H1 (cell line): ENCODE measurements around the gene SLC47A2. TPM values are rescaled to one million over a fixed set of nuclear protein-coding genes. Genes with fewer than 3 reads are reported as not detected.

Experiments used
- CTCF ChIA-PET: fragments of 300-600 bp; sonication (Branson Sonifier 250); formaldehyde crosslinking; loops from one replicate; lab custom pipeline; 2021; ENCODE audit not compliant: partially characterized antibody; lab: Charles Lee
- POLR2A ChIA-PET: fragments of 300-600 bp; sonication (Branson Sonifier 250); formaldehyde crosslinking; loops from one replicate; lab custom pipeline; 2021; ENCODE audit warnings: inconsistent platforms; ENCODE audit not compliant: partially characterized antibody; lab: Charles Lee
- DNase-seq, 2 experiments: peaks; one replicate each; pipeline versions ENCODE4 v3.0.0 to v3.0.0-alpha.2; 2010 to 2022; ENCODE audit warnings: low spot score in 2 of 2, low read depth in 1 of 2, mixed read lengths in 1 of 2
- FAIRE-seq: peaks from 2 replicates; lab custom pipeline; 2011; peaks lifted over from hg19 to GRCh38; lab: Jason Lieb, UNC
- H2AFZ ChIP-seq: 2 replicates; pipeline ENCODE4 v1.8.1; 2012; ENCODE audit warnings: low read length, inconsistent platforms
- H2AK5ac ChIP-seq: 2 replicates; pipeline ENCODE4 v1.6.1; 2013; ENCODE audit warnings: low read depth, low read length
- H2BK120ac ChIP-seq: replicated peaks from 2 replicates; pipeline ENCODE3; 2013; ENCODE audit warnings: low read depth, low read length, inconsistent platforms
- H2BK12ac ChIP-seq: 2 replicates; pipeline ENCODE4 v1.6.1; 2013; ENCODE audit warnings: low read depth, low read length
- H2BK15ac ChIP-seq: 2 replicates; pipeline ENCODE4 v1.6.1; 2013; ENCODE audit warnings: low read length
- H2BK20ac ChIP-seq: 2 replicates; pipeline ENCODE4 v1.6.1; 2013; ENCODE audit warnings: low read length
- H2BK5ac ChIP-seq: 2 replicates; pipeline ENCODE4 v1.6.1; 2013; ENCODE audit warnings: low read depth, low read length
- H3K14ac ChIP-seq: 2 replicates; pipeline ENCODE4 v1.6.1; 2013; ENCODE audit warnings: inconsistent platforms; ENCODE audit not compliant: insufficient read length
- H3K18ac ChIP-seq: 2 replicates; pipeline ENCODE4 v1.6.1; 2013; ENCODE audit warnings: low read length; ENCODE audit errors: extremely low read depth
- H3K23ac ChIP-seq: 2 replicates; pipeline ENCODE4 v1.6.1; 2013; ENCODE audit warnings: inconsistent platforms; ENCODE audit not compliant: insufficient read length
- H3K23me2 ChIP-seq: 2 replicates; pipeline ENCODE4 v1.6.1; 2013; ENCODE audit warnings: low read depth, low read length
- H3K27ac ChIP-seq: 2 replicates; pipeline ENCODE4 v1.6.1; 2011; ENCODE audit warnings: low read depth, low read length, inconsistent platforms
- H3K27me3 ChIP-seq, 4 experiments: replicated peaks in 1 of 4; 1 replicate in 1 of 4; 2 replicates in 3 of 4; pipeline versions ENCODE4 v1.6.1 to v1.8.1; 2011 to 2013; ENCODE audit warnings: low read length in 3 of 4, mild to moderate bottlenecking in 3 of 4, inconsistent platforms in 2 of 4, mixed read lengths in 2 of 4, moderate library complexity in 1 of 4; ENCODE audit not compliant: control insufficient read depth in 3 of 4, insufficient read depth in 3 of 4; ENCODE audit errors: extremely low read depth in 1 of 4
- H3K36me3 ChIP-seq, 4 experiments: 2 replicates each; pipeline versions ENCODE4 v1.6.1 to v1.8.1; 2011 to 2013; ENCODE audit warnings: mild to moderate bottlenecking in 4 of 4, low read length in 3 of 4, moderate library complexity in 2 of 4, control low read depth in 1 of 4, inconsistent platforms in 1 of 4; ENCODE audit not compliant: insufficient read depth in 4 of 4, control insufficient read depth in 2 of 4
- H3K4ac ChIP-seq: replicated peaks from 2 replicates; pipeline ENCODE3; 2013; ENCODE audit warnings: low read length, low read depth, mixed read lengths, inconsistent platforms; ENCODE audit not compliant: insufficient read length
- H3K4me1 ChIP-seq, 4 experiments: replicated peaks in 1 of 4; 1 replicate in 1 of 4; 2 replicates in 3 of 4; pipeline versions ENCODE4 v1.6.1 to v1.8.1; 2011 to 2013; ENCODE audit warnings: low read length in 3 of 4, inconsistent platforms in 2 of 4, mixed read lengths in 1 of 4; ENCODE audit not compliant: insufficient read depth in 4 of 4, control insufficient read depth in 3 of 4
- H3K4me2 ChIP-seq, 2 experiments: 2 replicates each; pipeline versions ENCODE4 v1.6.1 to v1.8.1; 2011 to 2013; ENCODE audit warnings: low read depth in 2 of 2, low read length in 2 of 2, control low read depth in 1 of 2, inconsistent platforms in 1 of 2, mild to moderate bottlenecking in 1 of 2; ENCODE audit not compliant: insufficient read depth in 1 of 2
- H3K4me3 ChIP-seq, 4 experiments: fragments of 200-600, 300-600 bp in 1 of 4; sonication (generic), shearing (Covaris generic), sonication (Bioruptor Twin) in 1 of 4; 2 replicates each; pipeline versions ENCODE4 v1.5.1 to v1.8.1; 2011 to 2016; ENCODE audit warnings: low read length in 4 of 4, low read depth in 3 of 4, control low read depth in 2 of 4, inconsistent platforms in 2 of 4, mild to moderate bottlenecking in 2 of 4, mixed read lengths in 1 of 4, moderate library complexity in 1 of 4; ENCODE audit not compliant: insufficient read depth in 2 of 4; ENCODE audit errors: extremely low read depth in 1 of 4
- H3K56ac ChIP-seq: replicated peaks from 2 replicates; pipeline ENCODE3; 2013; ENCODE audit warnings: low read depth, mild to moderate bottlenecking, mixed read lengths, low read length, inconsistent platforms; ENCODE audit not compliant: insufficient read length
- H3K79me1 ChIP-seq: 2 replicates; pipeline ENCODE4 v1.6.1; 2013; ENCODE audit warnings: low read depth, low read length, control low read depth
- H3K79me2 ChIP-seq, 2 experiments: 2 replicates each; pipeline versions ENCODE4 v1.6.1 to v1.8.1; 2012 to 2013; ENCODE audit warnings: low read length in 2 of 2, mild to moderate bottlenecking in 2 of 2, inconsistent platforms in 1 of 2; ENCODE audit not compliant: insufficient read depth in 2 of 2, control insufficient read depth in 1 of 2
- H3K9ac ChIP-seq, 4 experiments: replicated peaks in 1 of 4; 1 replicate in 1 of 4; 2 replicates in 3 of 4; pipeline versions ENCODE4 v1.6.1 to v1.8.1; 2011 to 2013; ENCODE audit warnings: low read depth in 3 of 4, low read length in 3 of 4, control low read depth in 2 of 4, mild to moderate bottlenecking in 2 of 4, moderate library complexity in 2 of 4, inconsistent platforms in 1 of 4; ENCODE audit errors: extremely low read depth in 1 of 4
- H3K9me3 ChIP-seq, 2 experiments: 2 replicates each; pipeline versions ENCODE4 v1.6.1 to v1.8.1; 2012 to 2013; ENCODE audit warnings: mild to moderate bottlenecking in 2 of 2, moderate library complexity in 2 of 2, control low read depth in 1 of 2, inconsistent platforms in 1 of 2, low read depth in 1 of 2, low read length in 1 of 2, mixed read lengths in 1 of 2; ENCODE audit not compliant: insufficient read depth in 2 of 2
- H4K20me1 ChIP-seq, 2 experiments: replicated peaks in 1 of 2; 2 replicates each; pipeline versions ENCODE3 to v1.8.1; 2011 to 2013; ENCODE audit warnings: inconsistent platforms in 2 of 2, low read length in 2 of 2, mild to moderate bottlenecking in 1 of 2; ENCODE audit not compliant: insufficient read depth in 2 of 2, control insufficient read depth in 1 of 2
- H4K5ac ChIP-seq: 2 replicates; pipeline ENCODE4 v1.6.1; 2013; ENCODE audit warnings: low read length, low read depth, mixed read lengths, inconsistent platforms; ENCODE audit not compliant: insufficient read length
- H4K8ac ChIP-seq: 2 replicates; pipeline ENCODE4 v1.8.0; 2013; ENCODE audit warnings: mild to moderate bottlenecking, moderate library complexity, low read length, inconsistent platforms; ENCODE audit not compliant: insufficient read depth; ENCODE audit errors: extremely low read depth
- H4K91ac ChIP-seq: replicated peaks from 2 replicates; pipeline ENCODE3; 2013; ENCODE audit warnings: low read length, mixed read lengths, inconsistent platforms; ENCODE audit not compliant: insufficient read length
- RAD21 ChIP-seq, 2 experiments: IDR thresholded peaks in 1 of 2; conservative IDR thresholded peaks in 1 of 2; 2 replicates each; pipeline ENCODE4 v1.6.1; 2011; ENCODE audit warnings: low read depth in 2 of 2, low read length in 2 of 2, improper control_type of control experiment in 1 of 2, inconsistent platforms in 1 of 2, mild to moderate bottlenecking in 1 of 2, moderate library complexity in 1 of 2
- TAF1 ChIP-seq: IDR thresholded peaks from 2 replicates; pipeline ENCODE4 v1.6.1; 2011; ENCODE audit warnings: mild to moderate bottlenecking, low read depth, low read length
- WGBS, 2 experiments: shearing (Covaris generic) in 1 of 2; methylation state at CpG; one replicate each; pipeline versions ENCODE4 v1.1.6 to v1.1.7; 2013 to 2015; ENCODE audit warnings: low lambda C conversion rate in 2 of 2, mixed read lengths in 2 of 2, inconsistent platforms in 1 of 2, low coverage in 1 of 2, missing lambda C conversion rate in 1 of 2; ENCODE audit not compliant: insufficient replicate concordance in 2 of 2, insufficient coverage in 1 of 2, insufficient read length in 1 of 2; ENCODE audit errors: extremely low coverage in 1 of 2, missing lambda C conversion rate in 1 of 2; 5-methylcytosine and 5-hydroxymethylcytosine counted together
- polyA plus RNA-seq, 7 experiments: library from polyadenylated mRNA; depleted of rRNA in 3 of 7; stranded (reverse) in 5 of 7; unstranded in 2 of 7; fragments of >200 nt in 5 of 7; fragments of 200-250 nt in 2 of 7; gene quantifications; 1 replicate in 5 of 7; 2 replicates in 1 of 7; 4 replicates in 1 of 7; pipeline versions ENCODE4 v1.2.1 to v1.2.3, GENCODE V29; 2011 to 2013; ENCODE audit warnings: missing spikeins in 2 of 7, mixed read lengths in 2 of 7
- total RNA-seq: library from RNA; stranded (reverse); fragmentation: NEBNext Ultra II Directional; extraction: Animal tissue kit (Norgen Biotek cat#: 25700); gene quantifications from 2 replicates; pipeline ENCODE4 v1.2.1, GENCODE V29; 2021
- TF ChIP-seq, protein P1 (sequence below), 3 experiments: IDR thresholded peaks; 1 replicate in 2 of 3; 2 replicates in 1 of 3; pipeline versions ENCODE4 v1.5.1 to v1.6.1; 2011; ENCODE audit warnings: low read length in 3 of 3, mild to moderate bottlenecking in 3 of 3, inconsistent platforms in 2 of 3, low read depth in 1 of 3, moderate library complexity in 1 of 3; ENCODE audit not compliant: insufficient read depth in 1 of 3; ENCODE audit errors: control extremely low read depth in 1 of 3

The SLC47A2 gene
- total and polyA plus RNA-seq, 2 of the 8 experiments (the other 6 are each of a cell fraction or from before 2014, with no cell fraction given): not detected

DNA sequence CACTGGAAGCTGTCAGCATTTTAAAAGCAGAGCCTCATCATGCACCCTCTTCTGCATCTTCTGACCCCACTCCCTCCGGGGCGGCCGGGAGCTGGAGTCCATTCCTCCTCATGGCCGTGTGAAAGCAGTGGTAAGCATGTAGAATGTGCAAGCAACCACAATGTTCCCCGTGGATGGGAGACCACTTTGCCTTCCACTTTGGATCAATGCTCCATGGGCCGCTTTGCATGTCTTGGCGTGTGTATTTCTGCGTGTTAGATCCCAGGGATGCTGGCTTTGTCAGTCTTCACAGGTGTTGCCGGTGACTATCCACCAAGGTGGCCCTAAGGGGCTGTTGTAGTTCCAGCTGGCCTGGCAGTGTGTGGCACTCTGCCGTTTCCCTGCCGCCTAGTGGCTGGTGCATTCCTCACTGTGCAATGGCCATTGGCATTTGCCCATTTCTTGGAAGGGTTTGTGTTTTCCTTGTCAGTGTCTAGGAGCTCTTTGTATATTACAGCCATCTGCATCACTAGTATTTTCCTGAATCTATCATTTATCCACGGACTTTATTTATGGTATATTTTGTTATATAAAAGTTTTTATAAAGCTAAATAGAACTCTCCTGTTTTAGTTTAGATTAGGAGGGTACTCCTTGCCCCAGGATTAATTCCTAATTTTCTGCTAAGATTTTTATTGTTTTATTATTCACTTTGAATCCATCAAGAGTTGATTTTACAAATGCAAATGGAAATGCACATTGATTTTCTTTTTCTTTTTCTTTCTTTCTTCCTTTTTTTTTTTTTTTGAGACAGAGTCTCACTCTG lies 37.5 kb upstream of the SLC47A2 start:
- peak; percentile 36 to 50 for TF ChIP-seq RAD21 (IDR thresholded peaks at IDR 0.05 in 1 of 2, conservative IDR thresholded peaks at IDR 0.05 in 1 of 2; ENCODE audit: low read depth in 2 of 2, low read length in 2 of 2)
- TF ChIP-seq, protein P1, sequence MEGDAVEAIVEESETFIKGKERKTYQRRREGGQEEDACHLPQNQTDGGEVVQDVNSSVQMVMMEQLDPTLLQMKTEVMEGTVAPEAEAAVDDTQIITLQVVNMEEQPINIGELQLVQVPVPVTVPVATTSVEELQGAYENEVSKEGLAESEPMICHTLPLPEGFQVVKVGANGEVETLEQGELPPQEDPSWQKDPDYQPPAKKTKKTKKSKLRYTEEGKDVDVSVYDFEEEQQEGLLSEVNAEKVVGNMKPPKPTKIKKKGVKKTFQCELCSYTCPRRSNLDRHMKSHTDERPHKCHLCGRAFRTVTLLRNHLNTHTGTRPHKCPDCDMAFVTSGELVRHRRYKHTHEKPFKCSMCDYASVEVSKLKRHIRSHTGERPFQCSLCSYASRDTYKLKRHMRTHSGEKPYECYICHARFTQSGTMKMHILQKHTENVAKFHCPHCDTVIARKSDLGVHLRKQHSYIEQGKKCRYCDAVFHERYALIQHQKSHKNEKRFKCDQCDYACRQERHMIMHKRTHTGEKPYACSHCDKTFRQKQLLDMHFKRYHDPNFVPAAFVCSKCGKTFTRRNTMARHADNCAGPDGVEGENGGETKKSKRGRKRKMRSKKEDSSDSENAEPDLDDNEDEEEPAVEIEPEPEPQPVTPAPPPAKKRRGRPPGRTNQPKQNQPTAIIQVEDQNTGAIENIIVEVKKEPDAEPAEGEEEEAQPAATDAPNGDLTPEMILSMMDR (IDR thresholded peaks at IDR 0.05; ENCODE audit: control extremely low read depth in 1 of 3, insufficient read depth in 1 of 3, low read depth in 1 of 3, low read length in 3 of 3): peak; percentile 44 to 79 (median 61); a peak in 3 of 4 replicates
- no peak for TF ChIP-seq TAF1
- H2AFZ ChIP-seq: no peak overlapping the region

More for the DNA sequence above, 37.5 kb upstream of the SLC47A2 start:
- H3K56ac ChIP-seq: no peak overlapping the region
- POLR2A ChIA-PET: no interaction called here
- H3K27me3 ChIP-seq: no peaks in the 10 kb centered on the region
- H3K9me3 ChIP-seq: no peaks in the 10 kb centered on the region; a peak in 1 of 4 replicates
- 87% methylated on average over 12 of the region's 12 CpGs; no CpG with 5 or more reads in 1 of the 2 experiments for WGBS, 2 experiments
- no peak overlapping the region for H2BK15ac ChIP-seq
- peak overlapping the region; percentile 6; the same call in 1 of the 2 replicates for H2BK5ac ChIP-seq
- H3K14ac ChIP-seq: no peak overlapping the region
- FAIRE-seq (no peak), DNase-seq (no peak)
- CTCF ChIA-PET: interaction anchor here (0.6 to 4.1 kb wide), 15 partner anchors 9 to 353 kb away, joined by 3 to 36 read pairs (median 4); no protein-coding TSS in a partner anchor
- no peak overlapping the region for H3K4ac ChIP-seq
- H3K9ac ChIP-seq: no peak overlapping the region
- H3K18ac ChIP-seq: no peak overlapping the region
- no peaks in the 10 kb centered on the region for H4K20me1 ChIP-seq
- H3K4me1 ChIP-seq: no peaks in the 10 kb centered on the region; a peak in 2 of 7 replicates
- H3K36me3 ChIP-seq: no peaks in the 10 kb centered on the region
- H2BK120ac ChIP-seq: no peak overlapping the region
- no peak overlapping the region for H3K23ac ChIP-seq
- H4K8ac ChIP-seq: no peak overlapping the region
- H3K79me1 ChIP-seq: no peaks in the 10 kb centered on the region
- H3K79me2 ChIP-seq: no peaks in the 10 kb centered on the region
- no peak overlapping the region for H2BK20ac ChIP-seq
- no peak overlapping the region for H4K91ac ChIP-seq
- H2BK12ac ChIP-seq: 0 out of 2 replicates have a peak overlapping the region, but pooled peaks have one; percentile 12
- no peak overlapping the region for H2AK5ac ChIP-seq
- H4K5ac ChIP-seq: no peak overlapping the region
- H3K23me2 ChIP-seq: no peaks in the 10 kb centered on the region
- no peak overlapping the region for H3K4me3 ChIP-seq
- H3K4me2 ChIP-seq: no peak overlapping the region
- H3K27ac ChIP-seq: no peak overlapping the region
